SK-N-SH (cell line): ENCODE data around the gene PRSS36. TPM values are rescaled to one million over a fixed set of nuclear protein-coding genes. Genes with fewer than 3 reads are reported as not detected.

ENCODE experiments used
- FOSL2 ChIP-seq: IDR thresholded peaks from 2 replicates; pipeline ENCODE4 v1.4.0; 2012; ENCODE audit warnings: low read depth, mild to moderate bottlenecking, moderate library complexity, borderline replicate concordance
- MEF2A ChIP-seq: IDR thresholded peaks from 2 replicates; pipeline ENCODE4 v1.4.0; 2012; ENCODE audit warnings: low read depth, borderline replicate concordance
- NRF1 ChIP-seq: IDR thresholded peaks from 2 replicates; pipeline ENCODE4 v1.6.1; 2012; ENCODE audit warnings: low read depth, mild to moderate bottlenecking, low read length
- RXRA ChIP-seq: IDR thresholded peaks from 2 replicates; pipeline ENCODE4 v1.4.0; 2012; ENCODE audit warnings: low read depth, mild to moderate bottlenecking, borderline replicate concordance
- TCF12 ChIP-seq: IDR thresholded peaks from 2 replicates; pipeline ENCODE4 v1.4.0; 2012
- polyA plus RNA-seq, 3 experiments: library from polyadenylated mRNA; depleted of rRNA; stranded (reverse); fragments of >200 nt; gene quantifications; 2 replicates each; pipeline ENCODE4 v1.2.3, GENCODE V29; 2012
- TF ChIP-seq, protein P1 (sequence below): IDR thresholded peaks from 2 replicates; pipeline ENCODE4 v1.4.0; 2012; ENCODE audit warnings: low read depth, borderline replicate concordance
- TF ChIP-seq, protein P2 (sequence below): IDR thresholded peaks from 2 replicates; pipeline ENCODE4 v1.4.0; 2012; ENCODE audit warnings: low read depth, borderline replicate concordance
- TF ChIP-seq, protein P3 (sequence below): fragments of 150-350 bp; IDR thresholded peaks from 2 replicates; pipeline ENCODE4 v1.6.1; 2016; ENCODE audit warnings: mild to moderate bottlenecking, low read depth, low read length
- TF ChIP-seq, protein P4 (sequence below): fragments of 200-600 bp; sonication (generic); IDR thresholded peaks from 2 replicates; pipeline ENCODE4 v1.6.1; 2017; ENCODE audit warnings: antibody characterized with exemption, mild to moderate bottlenecking, moderate library complexity
- TF ChIP-seq, protein P5 (sequence below): IDR thresholded peaks from 2 replicates; pipeline ENCODE4 v1.6.1; 2012; ENCODE audit warnings: mild to moderate bottlenecking, low read depth, low read length, moderate library complexity

PRSS36 gene
- polyA plus RNA-seq, 1 of the 3 experiments (the other 2 are of a cell fraction): 0.49 TPM

DNA sequence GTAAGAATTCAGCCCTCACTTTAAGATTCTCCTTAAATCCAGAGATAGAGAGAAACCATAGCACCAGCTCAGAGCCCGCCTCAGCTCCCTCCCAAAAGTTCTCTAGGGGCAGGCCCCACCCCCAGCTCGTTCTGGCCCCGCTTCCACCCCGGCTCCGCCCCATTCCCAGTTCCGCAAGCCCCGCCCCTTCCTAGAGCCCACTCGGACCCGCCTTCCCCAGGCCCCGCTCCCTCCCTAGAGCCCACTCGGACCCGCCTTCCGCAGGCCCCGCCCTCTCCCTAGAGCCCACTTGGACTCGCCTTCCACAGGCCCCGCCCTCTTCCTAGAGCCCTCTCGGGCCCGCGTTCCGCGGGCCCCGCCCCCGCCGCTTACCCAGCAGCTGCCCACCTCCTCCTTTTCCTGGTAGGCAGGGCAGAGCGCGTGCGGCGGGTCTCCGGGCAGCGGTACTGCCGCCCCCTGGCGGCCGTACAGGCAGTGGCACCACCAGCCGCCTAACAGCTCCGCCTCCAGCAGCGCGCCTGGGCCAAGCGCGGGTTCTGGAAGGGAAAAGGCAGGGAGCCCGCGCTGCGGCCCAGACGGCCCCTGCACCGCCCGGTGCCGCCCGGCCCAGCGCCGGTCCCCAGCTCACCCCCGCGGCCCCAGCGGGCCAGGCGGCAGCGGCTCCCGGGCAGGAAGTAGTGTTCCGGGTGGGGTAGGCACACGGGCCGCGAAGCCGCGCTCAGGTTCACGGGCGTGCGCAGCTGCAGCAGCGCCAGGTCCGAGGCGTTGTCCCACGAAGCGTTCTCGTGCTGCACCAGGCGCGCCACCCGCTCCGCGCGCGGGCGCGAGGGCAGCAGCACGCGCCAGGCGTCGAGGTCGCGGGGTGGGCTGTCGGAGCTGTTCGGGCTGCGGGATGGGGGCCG, 7.5 kb downstream of the PRSS36 start (continued):
- TF ChIP-seq NRF1: peak; percentile 51
- TF ChIP-seq, protein P1, sequence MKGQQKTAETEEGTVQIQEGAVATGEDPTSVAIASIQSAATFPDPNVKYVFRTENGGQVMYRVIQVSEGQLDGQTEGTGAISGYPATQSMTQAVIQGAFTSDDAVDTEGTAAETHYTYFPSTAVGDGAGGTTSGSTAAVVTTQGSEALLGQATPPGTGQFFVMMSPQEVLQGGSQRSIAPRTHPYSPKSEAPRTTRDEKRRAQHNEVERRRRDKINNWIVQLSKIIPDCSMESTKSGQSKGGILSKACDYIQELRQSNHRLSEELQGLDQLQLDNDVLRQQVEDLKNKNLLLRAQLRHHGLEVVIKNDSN: no peak
- TF ChIP-seq, protein P2, sequence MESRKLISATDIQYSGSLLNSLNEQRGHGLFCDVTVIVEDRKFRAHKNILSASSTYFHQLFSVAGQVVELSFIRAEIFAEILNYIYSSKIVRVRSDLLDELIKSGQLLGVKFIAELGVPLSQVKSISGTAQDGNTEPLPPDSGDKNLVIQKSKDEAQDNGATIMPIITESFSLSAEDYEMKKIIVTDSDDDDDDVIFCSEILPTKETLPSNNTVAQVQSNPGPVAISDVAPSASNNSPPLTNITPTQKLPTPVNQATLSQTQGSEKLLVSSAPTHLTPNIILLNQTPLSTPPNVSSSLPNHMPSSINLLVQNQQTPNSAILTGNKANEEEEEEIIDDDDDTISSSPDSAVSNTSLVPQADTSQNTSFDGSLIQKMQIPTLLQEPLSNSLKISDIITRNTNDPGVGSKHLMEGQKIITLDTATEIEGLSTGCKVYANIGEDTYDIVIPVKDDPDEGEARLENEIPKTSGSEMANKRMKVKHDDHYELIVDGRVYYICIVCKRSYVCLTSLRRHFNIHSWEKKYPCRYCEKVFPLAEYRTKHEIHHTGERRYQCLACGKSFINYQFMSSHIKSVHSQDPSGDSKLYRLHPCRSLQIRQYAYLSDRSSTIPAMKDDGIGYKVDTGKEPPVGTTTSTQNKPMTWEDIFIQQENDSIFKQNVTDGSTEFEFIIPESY: no peak
- peak; percentile 25; the same call in 1 of the 2 replicates for TF ChIP-seq TCF12
- TF ChIP-seq RXRA: no peak
- TF ChIP-seq, protein P3, sequence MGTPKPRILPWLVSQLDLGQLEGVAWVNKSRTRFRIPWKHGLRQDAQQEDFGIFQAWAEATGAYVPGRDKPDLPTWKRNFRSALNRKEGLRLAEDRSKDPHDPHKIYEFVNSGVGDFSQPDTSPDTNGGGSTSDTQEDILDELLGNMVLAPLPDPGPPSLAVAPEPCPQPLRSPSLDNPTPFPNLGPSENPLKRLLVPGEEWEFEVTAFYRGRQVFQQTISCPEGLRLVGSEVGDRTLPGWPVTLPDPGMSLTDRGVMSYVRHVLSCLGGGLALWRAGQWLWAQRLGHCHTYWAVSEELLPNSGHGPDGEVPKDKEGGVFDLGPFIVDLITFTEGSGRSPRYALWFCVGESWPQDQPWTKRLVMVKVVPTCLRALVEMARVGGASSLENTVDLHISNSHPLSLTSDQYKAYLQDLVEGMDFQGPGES: no peak
- TF ChIP-seq, protein P4, sequence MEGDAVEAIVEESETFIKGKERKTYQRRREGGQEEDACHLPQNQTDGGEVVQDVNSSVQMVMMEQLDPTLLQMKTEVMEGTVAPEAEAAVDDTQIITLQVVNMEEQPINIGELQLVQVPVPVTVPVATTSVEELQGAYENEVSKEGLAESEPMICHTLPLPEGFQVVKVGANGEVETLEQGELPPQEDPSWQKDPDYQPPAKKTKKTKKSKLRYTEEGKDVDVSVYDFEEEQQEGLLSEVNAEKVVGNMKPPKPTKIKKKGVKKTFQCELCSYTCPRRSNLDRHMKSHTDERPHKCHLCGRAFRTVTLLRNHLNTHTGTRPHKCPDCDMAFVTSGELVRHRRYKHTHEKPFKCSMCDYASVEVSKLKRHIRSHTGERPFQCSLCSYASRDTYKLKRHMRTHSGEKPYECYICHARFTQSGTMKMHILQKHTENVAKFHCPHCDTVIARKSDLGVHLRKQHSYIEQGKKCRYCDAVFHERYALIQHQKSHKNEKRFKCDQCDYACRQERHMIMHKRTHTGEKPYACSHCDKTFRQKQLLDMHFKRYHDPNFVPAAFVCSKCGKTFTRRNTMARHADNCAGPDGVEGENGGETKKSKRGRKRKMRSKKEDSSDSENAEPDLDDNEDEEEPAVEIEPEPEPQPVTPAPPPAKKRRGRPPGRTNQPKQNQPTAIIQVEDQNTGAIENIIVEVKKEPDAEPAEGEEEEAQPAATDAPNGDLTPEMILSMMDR: peak; percentile 80
- TF ChIP-seq, protein P5, sequence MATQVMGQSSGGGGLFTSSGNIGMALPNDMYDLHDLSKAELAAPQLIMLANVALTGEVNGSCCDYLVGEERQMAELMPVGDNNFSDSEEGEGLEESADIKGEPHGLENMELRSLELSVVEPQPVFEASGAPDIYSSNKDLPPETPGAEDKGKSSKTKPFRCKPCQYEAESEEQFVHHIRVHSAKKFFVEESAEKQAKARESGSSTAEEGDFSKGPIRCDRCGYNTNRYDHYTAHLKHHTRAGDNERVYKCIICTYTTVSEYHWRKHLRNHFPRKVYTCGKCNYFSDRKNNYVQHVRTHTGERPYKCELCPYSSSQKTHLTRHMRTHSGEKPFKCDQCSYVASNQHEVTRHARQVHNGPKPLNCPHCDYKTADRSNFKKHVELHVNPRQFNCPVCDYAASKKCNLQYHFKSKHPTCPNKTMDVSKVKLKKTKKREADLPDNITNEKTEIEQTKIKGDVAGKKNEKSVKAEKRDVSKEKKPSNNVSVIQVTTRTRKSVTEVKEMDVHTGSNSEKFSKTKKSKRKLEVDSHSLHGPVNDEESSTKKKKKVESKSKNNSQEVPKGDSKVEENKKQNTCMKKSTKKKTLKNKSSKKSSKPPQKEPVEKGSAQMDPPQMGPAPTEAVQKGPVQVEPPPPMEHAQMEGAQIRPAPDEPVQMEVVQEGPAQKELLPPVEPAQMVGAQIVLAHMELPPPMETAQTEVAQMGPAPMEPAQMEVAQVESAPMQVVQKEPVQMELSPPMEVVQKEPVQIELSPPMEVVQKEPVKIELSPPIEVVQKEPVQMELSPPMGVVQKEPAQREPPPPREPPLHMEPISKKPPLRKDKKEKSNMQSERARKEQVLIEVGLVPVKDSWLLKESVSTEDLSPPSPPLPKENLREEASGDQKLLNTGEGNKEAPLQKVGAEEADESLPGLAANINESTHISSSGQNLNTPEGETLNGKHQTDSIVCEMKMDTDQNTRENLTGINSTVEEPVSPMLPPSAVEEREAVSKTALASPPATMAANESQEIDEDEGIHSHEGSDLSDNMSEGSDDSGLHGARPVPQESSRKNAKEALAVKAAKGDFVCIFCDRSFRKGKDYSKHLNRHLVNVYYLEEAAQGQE: no peak
- no peak for TF ChIP-seq MEF2A
- no peak for TF ChIP-seq FOSL2
- TF ChIP-seq, all 33 proteins: peak for 13
